ENCODE measurements around the gene IL20RA.

DNA sequence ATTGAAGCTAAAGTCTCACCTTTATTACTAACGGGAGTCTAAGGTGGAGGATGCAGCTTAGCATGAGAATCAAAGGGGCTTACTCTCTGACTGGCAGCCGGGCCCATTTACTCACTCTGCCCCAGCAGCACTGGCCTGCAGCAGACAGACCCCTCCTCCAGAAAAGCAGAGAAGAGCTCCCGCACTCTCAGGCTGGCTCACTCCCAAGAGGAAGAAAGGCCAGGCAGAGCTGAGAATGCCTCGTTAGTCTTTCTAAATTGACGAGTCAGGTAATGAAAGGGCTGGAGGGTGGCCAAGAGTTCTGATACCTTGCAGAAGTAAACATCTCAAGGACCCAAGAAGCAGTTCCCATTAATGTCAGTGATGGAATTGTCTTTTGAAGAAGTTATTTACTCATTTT is 44.5 kb upstream of the IL20RA start:
- TF ChIP-seq, protein P1, sequence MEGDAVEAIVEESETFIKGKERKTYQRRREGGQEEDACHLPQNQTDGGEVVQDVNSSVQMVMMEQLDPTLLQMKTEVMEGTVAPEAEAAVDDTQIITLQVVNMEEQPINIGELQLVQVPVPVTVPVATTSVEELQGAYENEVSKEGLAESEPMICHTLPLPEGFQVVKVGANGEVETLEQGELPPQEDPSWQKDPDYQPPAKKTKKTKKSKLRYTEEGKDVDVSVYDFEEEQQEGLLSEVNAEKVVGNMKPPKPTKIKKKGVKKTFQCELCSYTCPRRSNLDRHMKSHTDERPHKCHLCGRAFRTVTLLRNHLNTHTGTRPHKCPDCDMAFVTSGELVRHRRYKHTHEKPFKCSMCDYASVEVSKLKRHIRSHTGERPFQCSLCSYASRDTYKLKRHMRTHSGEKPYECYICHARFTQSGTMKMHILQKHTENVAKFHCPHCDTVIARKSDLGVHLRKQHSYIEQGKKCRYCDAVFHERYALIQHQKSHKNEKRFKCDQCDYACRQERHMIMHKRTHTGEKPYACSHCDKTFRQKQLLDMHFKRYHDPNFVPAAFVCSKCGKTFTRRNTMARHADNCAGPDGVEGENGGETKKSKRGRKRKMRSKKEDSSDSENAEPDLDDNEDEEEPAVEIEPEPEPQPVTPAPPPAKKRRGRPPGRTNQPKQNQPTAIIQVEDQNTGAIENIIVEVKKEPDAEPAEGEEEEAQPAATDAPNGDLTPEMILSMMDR (conservative IDR thresholded peaks at IDR 0.05): no peak
- TF ChIP-seq ZFX (IDR thresholded peaks at IDR 0.05): no peak

Data from C4-2B (cell line).